Measurements from ENCODE around the gene GRIA2.

GRIA2 gene

GRCh38 chr4:157405070-157405469 lies 184.5 kb downstream of the GRIA2 start:
- DNase-seq, result peak; percentile 69
